ENCODE data around the gene ZBTB16. TPM values are rescaled to one million over a fixed set of nuclear protein-coding genes. Genes with fewer than 3 reads are reported as not detected.
A peak's percentile ranks its signal among the peaks of the same experiment; 100 is the strongest.

ZBTB16 gene
- total RNA-seq, 1 donor from 2014 or later = 64.5 TPM

- no peak for TF ChIP-seq CTCF (IDR thresholded peaks at IDR 0.05; ENCODE audit: borderline replicate concordance)
- H3K36me3 ChIP-seq = peaks cover 15% of the 10 kb centered on the region
- no peak for DNase-seq
- peaks cover 98% of the 10 kb centered on the region for H3K4me1 ChIP-seq
- H3K4me3 ChIP-seq = no peak overlapping the region
- H3K27me3 ChIP-seq (ENCODE audit: low read depth) = no peaks in the 10 kb centered on the region
- intact Hi-C loops (cut with micrococcal nuclease) = no loop called here
- H3K9me3 ChIP-seq (replicated peaks) = no peaks in the 10 kb centered on the region
- peak overlapping the region; percentile 100 for H3K27ac ChIP-seq (replicated peaks)
These were observed 92.7 kb downstream of the ZBTB16 start for GRCh38 chr11:114152162-114152561.

- intact Hi-C loops (cut with micrococcal nuclease) = no loop called here
- peaks cover 98% of the 10 kb centered on the region for H3K4me1 ChIP-seq
- no peak overlapping the region for H3K4me3 ChIP-seq
- no peak for DNase-seq
- H3K36me3 ChIP-seq = peaks cover 22% of the 10 kb centered on the region
- no peak for TF ChIP-seq CTCF (IDR thresholded peaks at IDR 0.05; ENCODE audit: borderline replicate concordance)
- H3K9me3 ChIP-seq (replicated peaks) = no peaks in the 10 kb centered on the region
- peak overlapping the region; percentile 100 for H3K27ac ChIP-seq (replicated peaks)
- no peaks in the 10 kb centered on the region for H3K27me3 ChIP-seq (ENCODE audit: low read depth)
These were observed 93.3 kb downstream of the ZBTB16 start for GRCh38 chr11:114152785-114153184.

GRCh38 chr11:114153224-114153623 is 93.7 kb downstream of the ZBTB16 start:
- H3K4me1 ChIP-seq = peaks cover 99% of the 10 kb centered on the region
- no peak for DNase-seq
- TF ChIP-seq CTCF (IDR thresholded peaks at IDR 0.05; ENCODE audit: borderline replicate concordance) = no peak
- peaks cover 26% of the 10 kb centered on the region for H3K36me3 ChIP-seq
- no peaks in the 10 kb centered on the region for H3K27me3 ChIP-seq (ENCODE audit: low read depth)
- intact Hi-C loops (cut with micrococcal nuclease) = no loop called here
- H3K27ac ChIP-seq (replicated peaks) = peak overlapping the region; percentile 100
- no peak overlapping the region for H3K4me3 ChIP-seq
- no peaks in the 10 kb centered on the region for H3K9me3 ChIP-seq (replicated peaks)

- H3K4me3 ChIP-seq = no peak overlapping the region
- no peaks in the 10 kb centered on the region for H3K9me3 ChIP-seq (replicated peaks)
- no peak for TF ChIP-seq CTCF (IDR thresholded peaks at IDR 0.05; ENCODE audit: borderline replicate concordance)
- no peak for DNase-seq
- peaks cover 28% of the 10 kb centered on the region for H3K36me3 ChIP-seq
- peaks cover 100% of the 10 kb centered on the region for H3K4me1 ChIP-seq
- intact Hi-C loops (cut with micrococcal nuclease) = no loop called here
- H3K27me3 ChIP-seq (ENCODE audit: low read depth) = no peaks in the 10 kb centered on the region
- peak overlapping the region; percentile 100 for H3K27ac ChIP-seq (replicated peaks)
These were observed 94.9 kb downstream of the ZBTB16 start for GRCh38 chr11:114154271-114155047.

GRCh38 chr11:114155116-114155515 is 95.6 kb downstream of the ZBTB16 start:
- no peaks in the 10 kb centered on the region for H3K9me3 ChIP-seq (replicated peaks)
- H3K4me3 ChIP-seq = no peak overlapping the region
- intact Hi-C loops (cut with micrococcal nuclease) = no loop called here
- peak; percentile 52 for DNase-seq
- peaks cover 98% of the 10 kb centered on the region for H3K4me1 ChIP-seq
- peaks cover 28% of the 10 kb centered on the region for H3K36me3 ChIP-seq
- H3K27ac ChIP-seq (replicated peaks) = peak overlapping the region; percentile 100
- TF ChIP-seq CTCF (IDR thresholded peaks at IDR 0.05; ENCODE audit: borderline replicate concordance) = no peak
- H3K27me3 ChIP-seq (ENCODE audit: low read depth) = no peaks in the 10 kb centered on the region
